Endothelial cell of umbilical vein (primary cell): Measurements from ENCODE around the gene CCDC92B. TPM values are rescaled to one million over a fixed set of nuclear protein-coding genes. Genes with fewer than 3 reads are reported as not detected.

Experiments
- BruUV-seq: library from RNA; stranded (reverse); fragments of 400-500 nt; replicated peaks from 2 replicates; lab custom pipeline; 2021; lab: Mats Ljungman, UMichigan
- CTCF ChIA-PET: fragments of 300-600, 350-600 bp; sonication (Branson Sonifier 250); formaldehyde crosslinking; loops from one replicate; lab custom pipeline; 2021; ENCODE audit warnings: antibody characterized with exemption, inconsistent platforms; lab: Charles Lee
- POLR2A ChIA-PET: fragments of 300-600, 350-600 bp; sonication (Branson Sonifier 250); formaldehyde crosslinking; loops from one replicate; lab custom pipeline; 2021; ENCODE audit warnings: antibody characterized with exemption, inconsistent platforms; lab: Charles Lee
- DNase-seq: peaks from one replicate; pipeline ENCODE4 v3.0.0-alpha.2; 2011; ENCODE audit warnings: low read depth, low spot score
- FAIRE-seq: peaks from 2 replicates; lab custom pipeline; 2011; peaks lifted over from hg19 to GRCh38; lab: Jason Lieb, UNC
- H2AFZ ChIP-seq: 2 replicates; pipeline ENCODE4 v1.6.0; 2012; ENCODE audit warnings: low read depth, low read length, control low read depth, inconsistent platforms
- H3K27ac ChIP-seq: 2 replicates; pipeline ENCODE4 v1.5.1; 2011; ENCODE audit warnings: low read depth, mild to moderate bottlenecking, control low read depth, low read length, moderate library complexity; ENCODE audit not compliant: insufficient read depth
- H3K27me3 ChIP-seq, 2 experiments: 2 replicates each; pipeline versions ENCODE4 v1.6.0 to v1.6.1; 2011; ENCODE audit warnings: low read length in 2 of 2, mixed read lengths in 1 of 2; ENCODE audit not compliant: control insufficient read depth in 2 of 2, insufficient read depth in 2 of 2
- H3K36me3 ChIP-seq, 2 experiments: 2 replicates in 1 of 2; 3 replicates in 1 of 2; pipeline ENCODE4 v1.5.1; 2011; ENCODE audit warnings: low read length in 2 of 2, mild to moderate bottlenecking in 1 of 2, moderate library complexity in 1 of 2; ENCODE audit not compliant: control insufficient read depth in 2 of 2, insufficient read depth in 2 of 2; ENCODE audit errors: extremely low read depth in 1 of 2
- H3K4me1 ChIP-seq: 3 replicates; pipeline ENCODE4 v1.5.1; 2011; ENCODE audit warnings: mild to moderate bottlenecking, low read length; ENCODE audit not compliant: control insufficient read depth, insufficient read depth; ENCODE audit errors: extremely low read depth
- H3K4me2 ChIP-seq: 2 replicates; pipeline ENCODE4 v1.6.1; 2011; ENCODE audit warnings: low read length, control low read depth, mixed read lengths; ENCODE audit not compliant: insufficient read depth
- H3K4me3 ChIP-seq, 3 experiments: fragments of 200-600 bp in 1 of 3; sonication (generic), shearing (Covaris generic) in 1 of 3; replicated peaks in 1 of 3; 2 replicates each; pipeline ENCODE4 v1.5.1; 2011 to 2016; ENCODE audit warnings: control low read depth in 3 of 3, low read length in 3 of 3, mild to moderate bottlenecking in 2 of 3, inconsistent platforms in 1 of 3, low read depth in 1 of 3, moderate library complexity in 1 of 3; ENCODE audit not compliant: insufficient read depth in 1 of 3
- H3K79me2 ChIP-seq: 2 replicates; pipeline ENCODE4 v1.6.0; 2012; ENCODE audit warnings: low read length, inconsistent platforms; ENCODE audit not compliant: control insufficient read depth, insufficient read depth
- H3K9ac ChIP-seq: replicated peaks from 2 replicates; pipeline ENCODE3; 2011; ENCODE audit warnings: low read length, control low read depth; ENCODE audit not compliant: insufficient read depth; ENCODE audit errors: extremely low read depth
- H3K9me1 ChIP-seq: replicated peaks from 3 replicates; pipeline ENCODE4 v1.6.0; 2011; ENCODE audit warnings: mild to moderate bottlenecking, low read length; ENCODE audit not compliant: control insufficient read depth, insufficient read depth; ENCODE audit errors: extremely low read depth
- H3K9me3 ChIP-seq: replicated peaks from 2 replicates; pipeline ENCODE4 v1.5.1; 2012; ENCODE audit warnings: low read length, inconsistent platforms; ENCODE audit not compliant: control insufficient read depth, insufficient read depth
- H4K20me1 ChIP-seq: replicated peaks from 2 replicates; pipeline ENCODE3; 2011; ENCODE audit warnings: mild to moderate bottlenecking, low read length; ENCODE audit not compliant: control insufficient read depth, insufficient read depth; ENCODE audit errors: extremely low read depth
- EZH2 ChIP-seq: IDR thresholded peaks from 2 replicates; pipeline ENCODE4 v1.6.1; 2012; ENCODE audit warnings: borderline replicate concordance, low read depth, mild to moderate bottlenecking, moderate library complexity, low read length, inconsistent platforms; ENCODE audit not compliant: severe bottlenecking
- FOS ChIP-seq: IDR thresholded peaks from 2 replicates; pipeline ENCODE4 v1.6.1; 2011; ENCODE audit warnings: mild to moderate bottlenecking, low read length, moderate library complexity, borderline replicate concordance; ENCODE audit not compliant: insufficient read depth
- GATA2 ChIP-seq: IDR thresholded peaks from 2 replicates; pipeline ENCODE4 v1.7.0; 2011; ENCODE audit warnings: low read depth, mild to moderate bottlenecking, moderate library complexity, mixed read lengths, low read length; ENCODE audit not compliant: insufficient read length, insufficient read depth
- JUN ChIP-seq: IDR thresholded peaks from 2 replicates; pipeline ENCODE4 v1.6.1; 2011; ENCODE audit warnings: borderline replicate concordance, low read depth; ENCODE audit not compliant: insufficient read length, insufficient read depth
- MYC ChIP-seq: IDR thresholded peaks from one replicate; pipeline ENCODE4 v1.6.1; 2011; ENCODE audit warnings: mild to moderate bottlenecking, low read depth, low read length
- POLR2A ChIP-seq: IDR thresholded peaks from 2 replicates; pipeline ENCODE4 v1.6.1; 2012; ENCODE audit warnings: low read depth, mild to moderate bottlenecking, control low read depth, low read length
- POLR2AphosphoS5 ChIP-seq: IDR thresholded peaks from 2 replicates; pipeline ENCODE4 v1.6.1; 2012; ENCODE audit warnings: low read depth, mild to moderate bottlenecking, control low read depth, low read length, moderate library complexity; ENCODE audit not compliant: insufficient read depth
- dilution Hi-C: fragments of 300-500 bp; cut with MboI; formaldehyde crosslinking; loops from one replicate; pipeline ENCODE4 v1.15.0; 2019; ENCODE audit warnings: low sequenced_read_pairs; ENCODE audit not compliant: extremely low pct_ligation_motif_present
- intact Hi-C: fragments of 100-400 bp; cut with micrococcal nuclease; formaldehyde crosslinking; loops from one replicate; pipeline ENCODE4 v1.10.0; 2022
- polyA plus RNA-seq, 4 experiments: library from polyadenylated mRNA; depleted of rRNA in 3 of 4; stranded (reverse) in 3 of 4; unstranded in 1 of 4; fragments of >200 nt; gene quantifications; 2 replicates each; pipeline versions ENCODE4 v1.2.1 to v1.2.3, GENCODE V29; 2011 to 2012; ENCODE audit warnings: missing spikeins in 1 of 4
- total RNA-seq: library from RNA; stranded (reverse); gene quantifications from 2 replicates; pipeline ENCODE4 v1.2.3, GENCODE V29; 2021
- TF ChIP-seq, protein P1 (sequence below), 2 donors: IDR thresholded peaks; 1 replicate in 1 of 2; 2 replicates in 1 of 2; pipeline ENCODE4 v1.5.1; 2011; ENCODE audit warnings: low read length in 2 of 2, mild to moderate bottlenecking in 2 of 2, moderate library complexity in 2 of 2, control low read depth in 1 of 2, inconsistent platforms in 1 of 2, low read depth in 1 of 2; ENCODE audit not compliant: insufficient read depth in 1 of 2; ENCODE audit errors: extremely low read depth in 1 of 2
- TF ChIP-seq, protein P2 (sequence below): IDR thresholded peaks from 2 replicates; pipeline ENCODE4 v1.6.1; 2011; ENCODE audit not compliant: insufficient read depth, insufficient read length

CCDC92B gene
- total and polyA plus RNA-seq, 2 donors (not counting 3 experiments of a cell fraction or from before 2014, with no cell fraction given), result not detected

DNA sequence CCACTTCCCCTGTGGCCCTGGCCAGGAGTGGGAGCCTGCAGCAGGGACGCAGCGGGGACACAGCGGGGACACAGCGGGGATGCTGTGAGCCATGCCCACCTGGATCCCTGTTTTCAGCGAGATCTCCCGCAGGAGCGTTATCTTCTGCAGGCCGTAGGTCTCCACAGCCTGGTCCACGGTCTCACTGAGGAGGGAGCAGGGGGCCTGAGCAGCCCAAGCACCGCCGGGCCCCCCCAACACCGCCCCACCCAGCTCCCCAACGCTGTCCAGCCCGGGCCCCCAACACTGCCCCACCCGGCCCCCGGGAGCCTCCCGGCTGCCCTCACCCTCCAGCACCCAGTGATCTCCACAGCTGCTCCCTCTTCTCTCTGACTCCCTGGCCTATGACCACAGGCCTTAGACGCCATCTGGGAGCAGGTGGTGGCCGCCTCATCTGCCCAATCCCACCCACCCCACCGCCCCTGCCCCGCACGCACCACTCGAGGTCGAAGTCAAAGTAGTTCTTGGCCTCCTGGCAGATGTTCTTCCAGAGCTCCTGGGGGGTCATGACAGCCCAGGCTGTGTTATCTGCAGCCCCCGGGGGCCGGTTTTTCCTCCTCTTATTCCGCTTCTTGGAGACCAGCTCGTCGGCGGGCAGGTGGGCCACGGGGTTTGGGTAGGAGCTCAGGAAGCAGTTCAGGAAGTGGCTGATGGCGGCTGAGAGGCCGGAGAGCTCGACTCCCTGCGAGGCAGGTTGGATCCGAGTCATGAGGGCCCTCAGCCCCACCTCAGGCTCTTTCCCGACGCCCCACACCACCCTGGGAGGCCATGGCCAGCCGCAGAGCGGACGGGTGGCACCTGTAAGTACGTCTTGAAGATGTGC, 54.8 kb downstream of the CCDC92B start:
- peaks cover 3 to 17% of the 10 kb centered on the region in 2 experiments for H3K36me3 ChIP-seq
- intact Hi-C loops (no loop called here), dilution Hi-C loops (no loop called here)
- H3K4me3 ChIP-seq, result no peak overlapping the region
- no peaks in the 10 kb centered on the region for H3K79me2 ChIP-seq
- ChIA-PET CTCF (interaction anchor here (0.6 kb wide), 1 partner anchor 10 kb away, joined by 3 read pairs; no protein-coding TSS in a partner anchor), POLR2A (no interaction called here)
- FAIRE-seq (no peak), DNase-seq (no peak)
- H2AFZ ChIP-seq, result no peak overlapping the region
- no peak overlapping the region for H3K4me2 ChIP-seq
- H3K9me3 ChIP-seq, result no peaks in the 10 kb centered on the region
- H3K27me3 ChIP-seq, result no peaks in the 10 kb centered on the region
- no peaks in the 10 kb centered on the region for H3K4me1 ChIP-seq
- no peak overlapping the region for H3K27ac ChIP-seq
- BruUV-seq, result TSS peak; percentile 6
- no peaks in the 10 kb centered on the region for H3K9me1 ChIP-seq
- H3K9ac ChIP-seq, result no peak overlapping the region
- H4K20me1 ChIP-seq, result no peaks in the 10 kb centered on the region
- TF ChIP-seq JUN (no peak), POLR2AphosphoS5 (no peak), POLR2A (no peak), MYC (no peak), GATA2 (no peak), FOS (no peak), EZH2 (no peak)
- TF ChIP-seq, protein P1, sequence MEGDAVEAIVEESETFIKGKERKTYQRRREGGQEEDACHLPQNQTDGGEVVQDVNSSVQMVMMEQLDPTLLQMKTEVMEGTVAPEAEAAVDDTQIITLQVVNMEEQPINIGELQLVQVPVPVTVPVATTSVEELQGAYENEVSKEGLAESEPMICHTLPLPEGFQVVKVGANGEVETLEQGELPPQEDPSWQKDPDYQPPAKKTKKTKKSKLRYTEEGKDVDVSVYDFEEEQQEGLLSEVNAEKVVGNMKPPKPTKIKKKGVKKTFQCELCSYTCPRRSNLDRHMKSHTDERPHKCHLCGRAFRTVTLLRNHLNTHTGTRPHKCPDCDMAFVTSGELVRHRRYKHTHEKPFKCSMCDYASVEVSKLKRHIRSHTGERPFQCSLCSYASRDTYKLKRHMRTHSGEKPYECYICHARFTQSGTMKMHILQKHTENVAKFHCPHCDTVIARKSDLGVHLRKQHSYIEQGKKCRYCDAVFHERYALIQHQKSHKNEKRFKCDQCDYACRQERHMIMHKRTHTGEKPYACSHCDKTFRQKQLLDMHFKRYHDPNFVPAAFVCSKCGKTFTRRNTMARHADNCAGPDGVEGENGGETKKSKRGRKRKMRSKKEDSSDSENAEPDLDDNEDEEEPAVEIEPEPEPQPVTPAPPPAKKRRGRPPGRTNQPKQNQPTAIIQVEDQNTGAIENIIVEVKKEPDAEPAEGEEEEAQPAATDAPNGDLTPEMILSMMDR (IDR thresholded peaks at IDR 0.05; ENCODE audit: extremely low read depth in 1 of 2, insufficient read depth in 1 of 2, low read depth in 1 of 2, low read length in 2 of 2), result no peak
- TF ChIP-seq, protein P2, sequence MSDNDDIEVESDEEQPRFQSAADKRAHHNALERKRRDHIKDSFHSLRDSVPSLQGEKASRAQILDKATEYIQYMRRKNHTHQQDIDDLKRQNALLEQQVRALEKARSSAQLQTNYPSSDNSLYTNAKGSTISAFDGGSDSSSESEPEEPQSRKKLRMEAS, result no peak
